CD4-positive, alpha-beta T cell treated with Interleukin-15 for 1 hour (primary cell): Measurements from ENCODE around the gene DIS3L2.

ENCODE experiments used
- DNase-seq: peaks from one replicate; pipeline ENCODE4 v3.0.0-alpha.2; 2020

DIS3L2 gene, protein sequence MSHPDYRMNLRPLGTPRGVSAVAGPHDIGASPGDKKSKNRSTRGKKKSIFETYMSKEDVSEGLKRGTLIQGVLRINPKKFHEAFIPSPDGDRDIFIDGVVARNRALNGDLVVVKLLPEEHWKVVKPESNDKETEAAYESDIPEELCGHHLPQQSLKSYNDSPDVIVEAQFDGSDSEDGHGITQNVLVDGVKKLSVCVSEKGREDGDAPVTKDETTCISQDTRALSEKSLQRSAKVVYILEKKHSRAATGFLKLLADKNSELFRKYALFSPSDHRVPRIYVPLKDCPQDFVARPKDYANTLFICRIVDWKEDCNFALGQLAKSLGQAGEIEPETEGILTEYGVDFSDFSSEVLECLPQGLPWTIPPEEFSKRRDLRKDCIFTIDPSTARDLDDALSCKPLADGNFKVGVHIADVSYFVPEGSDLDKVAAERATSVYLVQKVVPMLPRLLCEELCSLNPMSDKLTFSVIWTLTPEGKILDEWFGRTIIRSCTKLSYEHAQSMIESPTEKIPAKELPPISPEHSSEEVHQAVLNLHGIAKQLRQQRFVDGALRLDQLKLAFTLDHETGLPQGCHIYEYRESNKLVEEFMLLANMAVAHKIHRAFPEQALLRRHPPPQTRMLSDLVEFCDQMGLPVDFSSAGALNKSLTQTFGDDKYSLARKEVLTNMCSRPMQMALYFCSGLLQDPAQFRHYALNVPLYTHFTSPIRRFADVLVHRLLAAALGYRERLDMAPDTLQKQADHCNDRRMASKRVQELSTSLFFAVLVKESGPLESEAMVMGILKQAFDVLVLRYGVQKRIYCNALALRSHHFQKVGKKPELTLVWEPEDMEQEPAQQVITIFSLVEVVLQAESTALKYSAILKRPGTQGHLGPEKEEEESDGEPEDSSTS

DNA sequence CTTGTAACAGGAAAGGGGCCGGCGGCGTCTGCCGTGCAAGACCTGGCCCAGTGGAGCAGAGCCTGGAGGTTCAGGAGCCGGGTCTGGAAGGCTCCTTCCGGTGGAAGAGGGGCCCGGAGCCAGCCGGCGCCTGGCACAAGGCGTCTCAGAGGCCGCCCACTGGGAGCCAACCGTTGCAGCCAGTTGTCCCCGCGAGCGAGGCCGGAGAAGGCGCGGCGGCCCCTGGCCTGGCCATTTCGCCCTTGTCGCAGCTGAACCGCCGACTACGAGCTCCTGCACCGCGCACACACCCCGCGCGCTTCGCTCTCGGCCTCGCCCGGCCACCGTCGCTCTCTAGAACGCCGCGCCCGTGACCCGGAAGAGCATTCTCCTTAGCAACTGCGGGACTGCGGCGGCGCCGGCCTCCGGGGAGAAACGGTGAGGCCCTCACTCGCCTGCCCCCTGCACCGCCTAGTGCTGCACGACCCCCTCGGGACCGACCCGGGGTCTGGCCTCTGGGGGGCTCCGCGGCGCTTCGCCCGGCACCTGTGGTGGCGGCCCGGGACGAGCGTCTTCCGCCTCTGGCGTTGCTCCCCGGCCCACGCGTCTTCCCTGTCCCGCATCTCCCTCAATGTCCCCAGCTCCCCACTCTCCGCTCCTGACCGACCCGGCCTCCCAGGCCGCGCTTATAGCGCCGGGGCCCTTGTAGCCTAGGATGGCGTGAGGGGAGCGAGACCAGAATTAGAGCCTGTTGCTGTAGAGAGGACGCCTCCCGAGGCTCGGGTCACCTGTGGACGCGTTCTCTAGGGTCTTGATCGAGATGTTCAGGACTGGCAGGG is at the start of gene DIS3L2:
TSS of gene DIS3L2 (plus strand) at position 365 of the 818 bp plus-strand sequence. CDS start 53,215 bp downstream, outside the sequence.
- DNase-seq: peak; percentile 80

DNA sequence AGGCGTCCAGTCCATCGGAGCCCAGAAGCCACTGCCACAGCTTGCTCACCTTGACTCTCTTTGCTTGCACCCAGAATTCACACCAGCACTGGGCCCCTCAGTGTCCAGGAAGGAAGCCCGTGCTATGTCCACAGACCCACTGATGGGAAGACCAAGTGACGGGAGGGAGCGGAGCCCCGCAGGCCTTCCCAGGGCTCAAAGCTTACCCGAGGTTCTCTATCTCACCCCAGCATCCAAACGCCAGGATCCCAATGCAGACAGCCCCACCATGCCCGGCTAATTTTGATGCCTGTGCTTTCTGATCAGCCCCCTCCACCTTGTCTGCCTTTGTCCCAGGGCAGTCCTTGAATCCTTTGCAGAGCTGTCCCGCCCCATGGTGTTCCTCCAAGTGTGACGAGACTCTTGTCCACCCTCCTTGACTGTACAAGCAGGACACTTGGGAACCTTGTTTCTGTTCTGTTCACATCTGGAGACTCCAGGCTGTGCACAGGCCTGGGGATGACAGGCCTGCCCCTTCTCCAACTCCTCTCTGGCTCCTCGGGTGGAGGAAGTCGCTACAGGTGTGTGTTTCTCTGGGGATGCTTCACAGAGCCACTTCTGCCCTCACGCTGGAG is 47.3 kb upstream of the DIS3L2 start:
- DNase-seq: no peak

DNA sequence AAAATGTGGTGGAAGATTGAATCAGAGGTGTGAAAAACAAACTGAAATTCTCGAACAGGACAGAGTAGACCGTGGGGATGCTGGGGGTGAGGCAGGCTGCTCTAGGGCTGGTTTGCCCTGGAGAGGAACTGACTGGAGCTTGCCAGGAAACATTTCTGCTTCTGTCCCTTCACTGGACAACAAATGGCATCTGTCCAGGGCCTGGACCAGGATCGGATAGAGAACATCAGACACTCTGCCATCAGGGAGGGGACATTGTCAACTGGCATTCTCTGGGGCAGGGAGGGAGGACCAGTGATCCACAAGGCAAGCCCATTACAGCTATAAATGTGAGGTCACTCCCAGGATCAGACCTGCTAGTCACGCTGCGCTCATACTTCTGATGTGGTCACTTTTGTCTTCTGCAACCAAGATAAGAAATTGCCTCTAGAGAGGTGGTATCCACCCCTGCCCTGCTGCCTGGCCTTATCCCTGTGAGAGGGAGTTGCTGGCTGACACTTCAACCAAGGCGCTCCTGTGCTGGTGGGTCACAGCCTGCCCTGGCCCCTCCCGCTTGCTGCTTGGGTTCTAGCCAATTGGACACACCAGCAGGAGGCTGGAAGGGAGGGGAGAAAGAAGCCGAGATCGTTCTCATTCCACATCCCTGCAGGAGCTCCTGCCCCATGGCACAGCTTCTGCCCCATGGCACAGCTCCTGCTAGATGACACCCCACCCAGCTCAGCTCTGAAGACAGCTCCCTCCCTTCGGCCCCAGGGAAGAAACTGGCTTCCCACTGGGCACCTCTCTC is 44.0 kb upstream of the DIS3L2 start:
- DNase-seq: no peak

DNA sequence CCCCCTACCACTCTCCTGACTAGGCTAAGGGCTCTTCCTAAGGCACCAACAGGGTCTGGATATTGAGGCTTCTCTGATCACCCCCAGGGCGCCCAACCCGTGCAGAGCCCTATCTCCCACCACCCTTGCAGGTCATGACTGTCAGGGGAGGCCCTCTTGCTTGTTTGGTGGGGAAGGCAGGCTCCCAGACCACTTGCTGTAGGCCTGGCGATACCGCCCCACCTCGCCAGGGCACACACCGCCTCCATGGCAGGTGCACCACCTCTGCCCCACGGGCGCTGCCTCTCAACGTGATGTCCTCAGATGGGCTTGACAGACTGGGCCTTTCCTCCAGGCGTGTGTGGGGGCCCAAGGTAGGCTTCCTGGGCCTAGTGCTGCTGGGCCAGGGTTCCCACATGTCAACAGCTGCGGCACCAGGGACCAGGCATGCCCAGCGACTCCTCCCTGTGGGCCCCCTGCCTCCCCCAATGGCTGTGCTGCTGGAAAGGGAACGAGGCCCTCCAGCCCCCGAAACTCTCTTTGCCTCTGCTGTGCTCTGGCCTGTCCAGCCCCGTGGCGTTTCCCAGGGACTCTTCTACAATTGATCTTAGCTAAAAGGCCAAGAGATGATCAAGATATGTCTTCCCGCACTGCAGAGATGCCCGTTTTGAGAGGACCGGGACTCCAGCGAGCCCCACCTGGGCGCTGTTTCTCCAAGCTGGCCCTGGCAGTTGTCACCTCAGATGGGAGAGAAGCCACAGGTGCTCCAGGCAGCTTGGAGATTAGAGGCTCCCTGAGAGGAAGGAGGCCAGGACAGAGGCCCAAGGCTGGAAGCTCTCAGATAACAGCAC is 42.8 kb upstream of the DIS3L2 start:
- DNase-seq: no peak

DNA sequence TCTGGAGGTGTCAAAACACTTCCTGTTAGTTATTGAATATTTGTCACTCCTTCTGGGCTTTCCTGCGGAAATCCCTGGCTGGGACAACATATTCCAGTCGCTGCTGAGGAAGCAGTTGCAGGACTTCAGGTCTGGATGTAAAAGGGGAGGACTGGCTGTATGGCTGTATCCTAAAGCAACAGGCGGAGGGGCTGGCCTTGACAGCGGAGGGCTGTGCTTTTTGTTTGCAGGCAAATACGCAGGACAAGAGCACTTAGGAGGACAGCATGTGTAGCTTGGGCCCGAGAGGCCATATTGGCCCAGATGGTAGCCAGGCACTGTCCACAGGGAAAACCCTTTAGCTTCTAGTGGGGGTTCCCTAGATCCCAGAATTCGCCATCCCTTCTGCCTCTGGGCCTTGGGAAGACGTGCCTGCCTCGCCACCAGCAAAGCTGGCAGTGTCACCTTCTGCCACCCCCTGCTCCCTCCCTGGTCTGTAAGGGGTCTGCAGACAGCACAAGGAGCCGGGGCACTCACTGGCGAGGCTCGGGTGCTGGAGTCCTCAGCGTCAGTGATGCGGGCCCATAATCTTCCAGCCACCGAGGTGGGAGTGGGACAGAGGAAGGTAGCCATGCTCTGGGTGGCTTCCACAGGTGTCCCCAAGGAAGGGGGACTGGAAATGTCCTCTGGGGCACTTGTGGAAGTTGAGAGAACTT is 42.0 kb upstream of the DIS3L2 start:
- DNase-seq: no peak

DNA sequence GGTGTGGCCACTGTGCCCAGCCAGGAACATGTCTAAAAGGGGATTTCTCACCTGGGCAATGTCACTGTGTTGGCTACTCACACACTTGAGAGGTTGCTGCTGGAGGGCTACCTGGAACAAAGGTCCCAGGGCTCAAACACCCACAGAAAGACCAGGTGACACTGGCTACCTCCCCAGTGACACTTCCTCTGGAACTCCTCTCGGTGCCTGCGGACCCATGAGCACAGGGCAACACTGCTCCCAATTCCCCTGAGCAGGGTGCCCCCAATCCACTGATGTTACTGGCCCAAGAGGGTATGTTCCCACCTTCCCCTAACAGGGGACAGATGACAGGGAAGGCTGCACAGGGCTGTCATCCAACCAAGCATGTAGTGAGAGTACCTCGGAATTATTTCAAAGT is 41.1 kb upstream of the DIS3L2 start:
- no peak for DNase-seq

DNA sequence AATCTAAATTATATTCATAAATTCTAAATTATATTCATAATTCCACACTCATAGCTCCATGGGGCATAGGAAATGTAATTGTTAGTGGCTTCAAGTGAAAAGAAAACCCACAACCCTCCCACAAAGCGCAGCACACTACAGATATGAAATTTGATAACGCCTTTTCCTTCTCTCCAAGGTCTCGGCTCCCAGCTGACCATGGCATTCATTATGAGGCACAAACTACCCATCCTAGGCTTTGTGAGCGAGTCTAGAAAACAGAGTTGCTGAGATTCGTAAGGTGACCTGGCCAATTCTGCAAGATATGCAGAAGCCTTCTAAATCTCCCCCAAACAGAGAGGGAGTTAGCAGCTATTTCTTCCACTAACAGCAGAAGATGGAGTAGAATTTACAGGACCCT is 40.7 kb upstream of the DIS3L2 start:
- no peak for DNase-seq

DNA sequence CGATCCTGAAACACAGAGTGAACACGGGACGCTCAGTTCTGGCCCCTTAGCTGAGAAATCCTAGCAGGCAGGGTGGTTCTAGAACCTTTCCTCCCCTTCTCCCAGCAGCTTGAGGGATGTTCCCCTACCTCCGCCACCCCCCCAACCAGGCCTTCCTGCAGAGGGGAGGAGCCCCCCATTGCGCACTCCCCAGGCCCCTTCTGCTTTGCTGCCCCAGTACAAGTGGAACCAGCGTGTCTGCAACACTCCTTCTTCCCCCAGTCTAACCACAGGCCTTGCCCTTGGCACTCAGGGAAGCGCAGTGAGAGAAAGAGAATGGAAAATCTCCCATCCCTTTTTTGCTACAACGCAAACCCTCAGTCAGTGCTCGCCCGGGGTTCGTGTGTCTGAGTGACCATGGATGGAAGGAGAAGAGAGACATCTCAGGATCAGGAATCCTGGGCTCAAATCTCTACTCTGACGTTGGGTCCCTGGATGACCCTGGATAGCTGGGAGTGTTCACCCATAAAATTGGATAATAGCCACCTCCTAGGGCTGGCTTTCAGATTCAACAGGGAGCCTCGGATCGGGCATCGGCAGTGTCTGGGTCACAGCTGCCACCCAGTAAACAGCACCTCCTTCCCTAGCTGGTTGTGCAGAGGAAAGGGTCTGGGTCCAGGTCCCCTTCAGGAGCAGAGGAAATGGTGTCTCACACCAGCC is 39.1 kb upstream of the DIS3L2 start:
- DNase-seq: no peak

DNA sequence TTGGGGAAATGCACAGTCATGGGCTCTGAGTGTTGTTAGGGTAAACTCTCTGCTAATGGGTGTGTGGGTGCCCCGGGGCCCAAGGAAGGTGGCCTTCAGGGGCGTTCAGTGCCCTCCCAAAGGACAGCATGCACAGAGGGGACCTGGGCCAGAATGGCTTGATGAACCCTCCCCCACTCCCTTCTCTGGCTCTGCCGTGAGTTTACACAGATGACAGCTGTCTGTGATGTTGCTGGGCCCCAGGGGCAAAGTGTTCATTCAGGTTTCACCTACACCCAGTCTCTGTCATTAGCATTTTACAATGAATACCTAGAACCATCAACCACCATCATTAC is 38.5 kb upstream of the DIS3L2 start:
- no peak for DNase-seq

DNA sequence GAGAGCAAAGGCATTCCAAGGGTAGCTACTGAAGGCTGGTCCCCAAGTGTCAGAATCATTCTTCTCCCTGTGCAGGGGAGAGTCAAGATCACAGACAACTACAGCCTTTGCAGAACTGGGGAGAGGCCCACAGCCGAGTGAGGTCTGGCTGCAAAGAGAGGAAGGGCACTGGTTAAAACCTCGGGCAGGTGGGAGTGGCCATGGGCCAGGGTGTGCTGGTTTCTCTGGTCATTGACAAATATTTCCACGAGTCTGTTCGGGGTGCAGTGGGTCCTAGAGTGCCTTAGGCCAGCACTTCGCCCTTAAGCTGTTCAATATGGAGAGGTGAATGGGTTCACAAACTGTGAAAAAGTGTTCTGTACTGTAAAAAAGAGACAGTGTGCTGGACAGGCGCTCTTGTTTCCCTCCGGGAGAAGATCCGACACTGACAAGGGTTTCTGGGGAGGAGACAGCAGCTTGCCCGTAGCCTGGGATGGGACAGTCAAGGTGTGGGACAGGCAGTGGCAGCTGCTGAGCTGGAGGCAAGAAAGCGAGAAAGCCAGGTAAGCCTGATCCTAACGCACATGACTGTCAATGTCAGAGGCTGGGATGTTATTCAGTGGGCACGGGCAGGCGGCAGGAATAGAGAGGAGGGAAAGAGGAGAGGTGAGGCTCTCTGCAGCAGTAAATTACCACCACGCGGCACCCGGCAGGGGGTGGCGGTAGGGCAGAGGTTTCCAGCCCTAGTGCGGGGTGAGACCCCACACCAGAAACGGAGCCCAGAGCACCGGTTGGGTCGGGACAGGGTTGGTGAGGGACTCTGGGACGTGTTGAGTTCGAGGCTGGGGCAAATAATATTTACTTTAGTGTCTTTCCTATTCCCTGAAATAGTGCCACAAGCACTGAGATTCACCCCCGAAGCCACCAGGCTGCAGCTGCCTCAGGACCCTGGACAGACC is 37.3 kb upstream of the DIS3L2 start:
- no peak for DNase-seq

DNA sequence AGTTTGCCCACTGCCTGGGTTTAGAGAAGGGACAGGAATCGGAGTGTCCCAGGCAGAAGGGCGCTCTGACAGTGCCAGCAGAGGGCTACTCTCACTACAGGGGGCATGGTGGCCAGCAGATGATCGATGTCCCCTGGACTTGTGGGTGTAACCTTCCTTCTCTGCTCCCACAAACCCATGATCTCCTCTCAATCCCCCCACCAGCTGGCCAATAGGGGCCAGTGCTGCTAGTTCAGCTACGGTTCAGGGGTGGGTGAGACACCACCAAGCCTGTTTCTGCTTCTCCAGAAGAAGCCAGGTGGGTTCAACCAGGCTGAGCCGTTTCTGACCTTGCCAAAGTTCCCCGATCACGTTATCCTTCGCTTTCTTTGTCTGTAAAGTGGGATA is 36.6 kb upstream of the DIS3L2 start:
- DNase-seq: no peak

DNA sequence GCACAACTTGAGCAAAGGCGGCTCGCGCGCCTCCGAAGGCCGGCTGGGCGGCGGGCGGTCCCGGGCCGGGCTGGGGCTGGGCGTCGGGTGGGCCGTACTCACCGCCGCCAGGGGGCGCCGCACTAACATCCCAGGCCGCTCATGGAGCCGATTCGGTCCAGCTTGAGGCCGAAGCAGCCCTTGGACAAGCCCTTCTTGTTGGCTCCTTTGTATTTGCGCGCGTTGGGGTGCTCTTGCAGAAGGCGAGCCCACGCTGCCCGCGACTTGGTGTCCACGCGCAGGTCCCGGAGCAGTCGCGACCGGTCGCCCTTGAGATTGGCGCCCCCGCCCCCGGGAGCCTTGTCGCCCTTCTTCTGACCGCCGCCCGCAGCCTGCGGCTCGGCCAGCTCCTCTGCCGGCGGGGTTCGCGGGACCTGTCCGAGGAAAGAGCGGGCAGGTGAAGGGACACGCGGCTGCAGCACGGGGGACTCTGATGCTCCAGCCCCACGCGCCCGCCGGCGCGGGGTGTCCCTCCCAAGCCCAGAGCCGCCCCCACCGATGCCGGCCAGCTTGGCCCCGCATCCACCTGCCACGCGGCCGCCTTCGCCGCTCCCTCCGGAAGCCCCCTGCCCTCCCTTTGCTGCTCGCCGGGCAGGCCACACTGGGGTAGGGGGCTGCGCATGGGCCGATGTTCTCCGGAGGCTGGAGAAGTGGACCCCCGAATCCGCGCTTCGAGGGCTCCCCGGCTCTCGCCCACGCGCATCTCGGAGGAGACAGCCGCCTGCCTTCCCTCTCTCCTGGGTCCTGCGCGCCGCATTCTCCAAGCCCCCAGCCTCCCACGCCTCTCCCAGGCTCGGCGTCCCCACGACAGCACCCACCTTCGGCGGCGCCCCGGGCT is 36.0 kb upstream of the DIS3L2 start:
- DNase-seq: peak; percentile 64

DNA sequence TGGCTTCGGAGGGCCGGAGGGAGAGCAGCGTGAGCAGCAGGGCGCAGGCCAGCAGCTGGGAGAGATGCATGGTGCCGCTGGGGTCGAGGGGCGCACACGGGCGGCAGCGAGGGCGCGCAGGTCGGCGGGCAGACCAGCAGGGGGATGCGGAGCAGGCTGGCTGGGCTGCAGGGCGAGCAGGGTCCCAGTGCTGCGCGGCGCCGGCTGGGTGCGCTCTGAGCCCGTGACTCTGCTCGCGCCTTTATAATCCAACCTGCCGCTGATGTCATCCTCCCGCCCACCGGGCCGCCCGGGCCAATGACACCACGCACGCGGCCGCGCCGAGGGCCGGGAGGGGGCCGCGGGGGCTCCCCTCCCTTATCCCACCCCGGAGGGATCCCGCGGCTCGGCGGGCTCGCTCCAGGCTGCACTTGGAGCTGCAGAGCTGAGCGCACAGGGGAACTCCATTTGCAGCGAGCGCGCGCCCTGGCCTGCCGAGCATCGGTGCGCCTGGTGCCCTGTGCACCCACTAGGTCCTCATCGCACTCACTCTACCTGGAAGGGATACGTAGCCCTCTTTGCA is 35.3 kb upstream of the DIS3L2 start, which contains the start of gene NPPC:
TSS of gene NPPC (minus strand) at position 217 of the 562 bp plus-strand sequence. CDS start at position 70, 147 bp downstream.
- peak; percentile 39 for DNase-seq

DNA sequence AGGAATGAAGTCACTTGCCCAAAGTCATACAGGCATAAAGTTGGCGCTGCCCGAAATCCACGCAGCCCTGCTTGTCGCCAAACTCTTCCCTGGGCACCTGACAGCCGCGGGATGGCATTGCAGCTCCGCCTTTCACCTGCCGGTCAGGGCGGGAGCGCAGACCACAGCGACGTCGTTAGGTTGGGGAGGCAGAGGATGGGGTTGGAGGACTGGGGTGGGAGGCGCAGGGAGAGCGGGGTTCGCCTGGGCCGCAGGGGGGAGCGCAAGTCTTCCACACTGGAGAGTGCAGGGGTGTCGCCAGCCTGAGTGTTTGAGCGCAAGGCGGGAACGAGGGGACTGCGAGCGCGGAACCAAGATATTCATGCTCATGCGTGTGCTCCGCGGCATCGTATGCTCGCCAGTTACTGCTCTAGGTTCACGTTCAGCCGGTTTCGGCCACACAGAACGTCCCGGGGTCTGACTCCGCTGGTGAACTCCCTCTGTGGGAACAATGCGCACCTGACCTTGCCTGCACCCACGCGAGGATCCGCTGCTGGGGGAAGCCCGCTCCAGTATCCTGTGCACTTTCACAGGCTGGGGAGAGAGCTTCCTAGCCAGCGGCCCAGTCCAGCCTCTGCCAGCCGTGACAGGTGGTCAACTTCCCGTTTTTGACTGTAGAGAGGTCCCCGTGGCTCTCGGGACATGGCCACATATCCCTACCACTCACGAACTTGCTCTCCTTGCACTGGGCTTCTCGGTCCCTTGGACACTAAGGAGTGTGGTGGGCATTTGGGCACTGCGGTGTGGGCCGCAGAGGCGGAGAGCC is 34.5 kb upstream of the DIS3L2 start:
- no peak for DNase-seq

DNA sequence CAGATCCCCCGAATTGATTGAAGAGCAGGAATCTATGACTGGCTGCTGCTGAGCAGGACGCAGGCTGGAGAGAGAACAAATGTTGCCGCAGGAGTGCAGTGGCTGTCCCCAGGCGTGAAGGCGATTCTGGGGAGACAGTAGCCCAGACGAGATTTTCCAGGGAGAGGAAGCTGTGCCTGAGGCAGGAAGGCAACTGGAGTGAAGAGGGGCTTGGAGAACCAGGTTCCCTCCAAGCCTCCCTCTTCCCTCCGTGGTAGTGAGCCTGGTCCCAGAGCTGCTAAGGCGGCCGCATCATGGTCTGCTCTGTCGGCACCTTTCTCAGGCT is 34.0 kb upstream of the DIS3L2 start:
- no peak for DNase-seq

DNA sequence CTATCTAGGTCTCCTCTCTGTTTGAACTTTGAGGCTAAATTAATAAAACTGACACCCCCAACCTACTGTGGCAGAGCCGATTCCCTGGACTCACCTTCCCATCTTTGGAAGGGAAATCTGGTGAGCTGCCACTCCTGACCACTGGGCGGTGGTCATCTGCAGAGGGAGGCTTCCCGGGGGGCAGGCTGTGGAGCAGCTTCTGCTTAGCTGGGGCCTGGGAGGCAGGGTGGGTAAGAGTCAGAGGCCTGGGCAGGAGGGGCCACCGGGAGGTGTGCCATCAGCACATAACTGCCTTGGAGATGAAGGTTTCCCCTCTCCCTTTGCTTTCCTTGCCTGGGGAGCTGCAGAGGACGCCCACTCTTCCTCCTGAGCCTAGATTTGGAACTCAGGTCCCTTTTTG is 33.0 kb upstream of the DIS3L2 start:
- no peak for DNase-seq
